ENCODE measurements around the gene PPARD. TPM values are rescaled to one million over a fixed set of nuclear protein-coding genes. Genes with fewer than 3 reads are reported as not detected.
"Not testable (repeated sequence)": the region's sequence is repeated elsewhere in the genome, so short reads cannot be mapped to it uniquely, and the experiment has no call there.

Gene PPARD
- total RNA-seq, 2 donors from 2014 or later: 10.9 to 11.5 TPM

DNA sequence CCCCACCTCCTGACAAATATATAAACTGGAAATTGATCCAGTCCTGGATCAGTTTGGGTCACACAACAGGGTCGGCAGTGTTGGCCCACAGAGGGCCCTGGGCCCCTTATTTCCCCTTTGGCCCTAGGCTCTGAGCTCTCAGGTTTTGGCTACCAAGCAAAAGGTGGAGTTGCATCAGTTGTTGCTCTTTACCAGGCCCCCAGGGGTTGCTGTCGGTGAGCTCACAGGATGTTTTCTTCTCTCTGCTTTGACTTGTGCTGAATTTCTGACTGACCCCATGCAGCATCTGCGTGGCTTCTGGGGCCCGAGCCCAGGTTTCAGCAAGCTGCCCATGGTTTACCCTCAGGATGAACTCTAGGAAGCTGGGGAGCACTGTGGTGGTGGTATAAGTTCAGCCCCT, 44.6 kb downstream of the PPARD start:
- peaks cover 6% of the 10 kb centered on the region for H3K4me1 Mint-ChIP-seq
- no peaks in the 10 kb centered on the region for H3K27me3 Mint-ChIP-seq (ENCODE audit: insufficient read depth)
- WGBS, 2 experiments (ENCODE audit: insufficient coverage in 1 of 2, insufficient read length in 1 of 2): 68 to 81% methylated on average over 2 to 4 of the region's 4 CpGs
- no peak for DNase-seq
- TF ChIP-seq CTCF (conservative IDR thresholded peaks at IDR 0.05): no peak
- no peak overlapping the region for H3K9ac ChIP-seq (ENCODE audit: extremely low read depth, low read length, poor library complexity, severe bottlenecking)
- H3K9me3 ChIP-seq (ENCODE audit: control insufficient read depth, low read length): peaks cover 11% of the 10 kb centered on the region
- H3K4me3 Mint-ChIP-seq: no peak overlapping the region
- H3K27me3 ChIP-seq (ENCODE audit: control insufficient read depth, insufficient read depth, low read length, poor library complexity, severe bottlenecking): no peaks in the 10 kb centered on the region
- H3K4me1 ChIP-seq (ENCODE audit: control insufficient read depth, insufficient read depth, low read length): no peaks in the 10 kb centered on the region
- H3K9me3 Mint-ChIP-seq: peaks cover 16% of the 10 kb centered on the region
- no peak overlapping the region for H3K27ac ChIP-seq (ENCODE audit: low read depth, low read length)
- peaks cover 6% of the 10 kb centered on the region for H3K36me3 Mint-ChIP-seq (ENCODE audit: low read depth)
- H3K36me3 ChIP-seq (ENCODE audit: control insufficient read depth, insufficient read depth, low read length): no peaks in the 10 kb centered on the region
- H3K27ac Mint-ChIP-seq: no peak overlapping the region
- no peak overlapping the region for H3K4me3 ChIP-seq (ENCODE audit: low read length)

- Histone ChIP-seq H3K9me3 (ENCODE audit: control insufficient read depth, low read length) (peaks cover under 1% of the 10 kb centered on the region), H3K27ac (ENCODE audit: low read depth, low read length) (no peak overlapping the region), H3K4me1 (ENCODE audit: control insufficient read depth, insufficient read depth, low read length) (no peaks in the 10 kb centered on the region), H3K4me3 (ENCODE audit: low read length) (no peak overlapping the region), H3K9ac (ENCODE audit: extremely low read depth, low read length, poor library complexity, severe bottlenecking) (no peak overlapping the region), H3K27me3 (ENCODE audit: control insufficient read depth, insufficient read depth, low read length, poor library complexity, severe bottlenecking) (no peaks in the 10 kb centered on the region), H3K36me3 (ENCODE audit: control insufficient read depth, insufficient read depth, low read length) (no peaks in the 10 kb centered on the region)
- Mint-ChIP-seq H3K27me3 (ENCODE audit: insufficient read depth) (no peaks in the 10 kb centered on the region), H3K4me3 (no peak overlapping the region), H3K4me1 (peaks cover 6% of the 10 kb centered on the region), H3K27ac (no peak overlapping the region), H3K9me3 (peaks cover 7% of the 10 kb centered on the region), H3K36me3 (ENCODE audit: low read depth) (peaks cover 3% of the 10 kb centered on the region)
- no peak for TF ChIP-seq CTCF (conservative IDR thresholded peaks at IDR 0.05)
- DNase-seq: no peak
- 94 to 97% methylated on average over 5 of the region's 5 CpGs for WGBS, 2 experiments (ENCODE audit: insufficient coverage in 1 of 2, insufficient read length in 1 of 2)
Observed at GRCh38 chr6:35388030-35388429, 45.7 kb downstream of the PPARD start.

DNA sequence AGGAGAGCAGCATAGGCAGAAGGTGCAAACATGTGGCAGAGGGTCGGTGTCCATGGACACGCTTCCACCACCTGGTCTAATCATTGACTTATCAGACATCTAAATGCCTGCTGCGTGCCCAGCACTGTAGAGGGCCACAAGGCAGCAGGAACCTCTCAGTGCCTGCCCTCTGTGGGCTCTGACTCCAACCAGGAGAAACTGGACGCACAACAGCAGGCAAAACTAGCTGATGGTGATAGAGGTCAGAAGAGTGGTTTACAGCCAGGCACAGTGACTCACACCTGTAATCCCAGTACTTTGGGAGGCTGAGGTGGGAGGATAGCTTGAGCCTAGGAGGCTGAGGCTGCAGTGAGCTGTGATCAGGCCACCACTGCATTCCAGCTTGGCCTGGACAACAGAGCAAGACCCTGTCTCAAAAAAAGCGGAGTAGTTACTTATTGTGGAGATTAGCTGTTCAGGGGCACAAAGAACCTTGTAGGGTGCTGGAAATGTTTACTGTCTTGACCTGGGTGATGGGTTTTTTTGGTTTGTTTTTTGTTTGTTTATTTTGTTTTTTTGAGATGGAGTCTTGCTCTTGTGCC, 46.5 kb downstream of the PPARD start:
- Mint-ChIP-seq H3K27me3 (ENCODE audit: insufficient read depth) (no peaks in the 10 kb centered on the region), H3K4me3 (no peak overlapping the region), H3K4me1 (peaks cover 7% of the 10 kb centered on the region), H3K9me3 (peaks cover 5% of the 10 kb centered on the region), H3K36me3 (ENCODE audit: low read depth) (peaks cover 2% of the 10 kb centered on the region), H3K27ac (no peak overlapping the region)
- DNase-seq: no peak
- Histone ChIP-seq H3K9ac (ENCODE audit: extremely low read depth, low read length, poor library complexity, severe bottlenecking) (no peak overlapping the region), H3K27ac (ENCODE audit: low read depth, low read length) (no peak overlapping the region), H3K4me3 (ENCODE audit: low read length) (no peak overlapping the region), H3K9me3 (ENCODE audit: control insufficient read depth, low read length) (no peaks in the 10 kb centered on the region), H3K4me1 (ENCODE audit: control insufficient read depth, insufficient read depth, low read length) (no peaks in the 10 kb centered on the region), H3K36me3 (ENCODE audit: control insufficient read depth, insufficient read depth, low read length) (no peaks in the 10 kb centered on the region), H3K27me3 (ENCODE audit: control insufficient read depth, insufficient read depth, low read length, poor library complexity, severe bottlenecking) (no peaks in the 10 kb centered on the region)
- TF ChIP-seq CTCF (conservative IDR thresholded peaks at IDR 0.05): no peak
- 95 to 100% methylated on average over 3 to 5 of the region's 5 CpGs for WGBS, 2 experiments (ENCODE audit: insufficient coverage in 1 of 2, insufficient read length in 1 of 2)

DNA sequence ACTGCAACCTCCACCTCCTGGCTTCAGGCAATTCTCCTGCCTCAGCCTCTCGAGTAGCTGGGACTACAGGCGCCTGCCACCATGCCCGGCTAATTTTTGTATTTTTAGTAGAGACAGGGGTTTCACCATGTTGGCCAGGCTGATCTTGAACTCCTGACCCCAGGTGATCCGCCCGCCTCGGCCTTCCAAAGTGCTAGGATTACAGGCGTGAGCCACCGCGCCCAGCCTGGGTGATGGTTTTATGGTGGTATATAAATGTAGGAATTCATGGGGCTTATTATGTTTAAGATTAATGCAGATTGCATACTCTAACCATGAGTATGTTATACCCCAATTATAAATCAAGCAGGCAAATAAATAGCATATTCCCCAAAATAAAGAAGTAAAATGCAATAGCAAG, 47.0 kb downstream of the PPARD start:
- not testable (repeated sequence) for H3K9me3 Mint-ChIP-seq; H3K9ac ChIP-seq (ENCODE audit: extremely low read depth, low read length, poor library complexity, severe bottlenecking); H3K27me3 ChIP-seq (ENCODE audit: control insufficient read depth, insufficient read depth, low read length, poor library complexity, severe bottlenecking); H3K27ac Mint-ChIP-seq; H3K36me3 ChIP-seq (ENCODE audit: control insufficient read depth, insufficient read depth, low read length); H3K27me3 Mint-ChIP-seq (ENCODE audit: insufficient read depth); H3K36me3 Mint-ChIP-seq (ENCODE audit: low read depth); H3K4me1 Mint-ChIP-seq; H3K4me3 Mint-ChIP-seq; H3K9me3 ChIP-seq (ENCODE audit: control insufficient read depth, low read length); H3K4me3 ChIP-seq (ENCODE audit: low read length); H3K4me1 ChIP-seq (ENCODE audit: control insufficient read depth, insufficient read depth, low read length); DNase-seq; H3K27ac ChIP-seq (ENCODE audit: low read depth, low read length)
- WGBS, 2 experiments (ENCODE audit: insufficient coverage in 1 of 2, insufficient read length in 1 of 2): 94% methylated on average over 9 of the region's 9 CpGs; no CpG with 5 or more reads in 1 of the 2 experiments
